PC-9 (cell line): ENCODE data around the gene G6PD. TPM values are rescaled to one million over a fixed set of nuclear protein-coding genes. Genes with fewer than 3 reads are reported as not detected.
"Not testable (repeated sequence)": the region's sequence is repeated elsewhere in the genome, so short reads cannot be mapped to it uniquely, and the experiment has no call there.

ENCODE experiments used
- BruUV-seq: library from RNA; stranded (reverse); fragments of 400-500 nt; replicated peaks from 2 replicates; lab custom pipeline; 2021; lab: Mats Ljungman, UMichigan
- CTCF ChIA-PET: fragments of 300-600 bp; sonication (Branson Sonifier 250); formaldehyde crosslinking; loops from one replicate; lab custom pipeline; 2022; ENCODE audit warnings: antibody characterized with exemption; lab: Charles Lee
- POLR2A ChIA-PET: fragments of 300-600 bp; sonication (Branson Sonifier 250); formaldehyde crosslinking; loops from one replicate; lab custom pipeline; 2022; ENCODE audit warnings: antibody characterized with exemption; ENCODE audit not compliant: unreplicated experiment; lab: Charles Lee
- DNase-seq, 2 experiments: peaks; one replicate each; pipeline versions ENCODE4 v3.0.0 to v3.0.0-alpha.2; 2015 to 2022; ENCODE audit warnings: mixed read lengths in 1 of 2
- H2AFZ ChIP-seq: fragments of 200-600 bp; sonication (generic); 2 replicates; pipeline ENCODE4 v1.8.1; 2017; ENCODE audit warnings: antibody characterized with exemption
- H3F3A ChIP-seq: fragments of 200-600 bp; sonication (generic); 2 replicates; pipeline ENCODE4 v1.8.1; 2017; ENCODE audit warnings: antibody characterized with exemption, mild to moderate bottlenecking, low read depth; ENCODE audit not compliant: insufficient read depth
- H3K27ac ChIP-seq: fragments of 200-600 bp; sonication (generic); 2 replicates; pipeline ENCODE4 v1.6.1; 2016; ENCODE audit warnings: mixed run types
- H3K27me3 ChIP-seq: fragments of 200-600 bp; sonication (generic); 2 replicates; pipeline ENCODE4 v1.6.1; 2016; ENCODE audit warnings: low read depth, mixed run types; ENCODE audit not compliant: insufficient read depth
- H3K36me3 ChIP-seq: fragments of 200-600 bp; sonication (generic); 2 replicates; pipeline ENCODE4 v1.6.1; 2016; ENCODE audit warnings: low read depth, mixed run types
- H3K4me1 ChIP-seq: fragments of 200-600 bp; sonication (generic); replicated peaks from 2 replicates; pipeline ENCODE4 v1.6.1; 2016; ENCODE audit warnings: mixed run types; ENCODE audit not compliant: insufficient read depth
- H3K4me2 ChIP-seq: fragments of 200-600 bp; sonication (generic); 2 replicates; pipeline ENCODE4 v1.6.1; 2017; ENCODE audit warnings: mixed run types
- H3K4me3 ChIP-seq: fragments of 200-600 bp; sonication (generic); 2 replicates; pipeline ENCODE4 v1.6.1; 2016; ENCODE audit warnings: mixed run types
- H3K79me2 ChIP-seq: fragments of 200-600 bp; sonication (generic); 2 replicates; pipeline ENCODE4 v1.6.1; 2017; ENCODE audit warnings: low read depth, mixed run types
- H3K9me2 ChIP-seq: fragments of 200-600 bp; sonication (generic); 2 replicates; pipeline ENCODE4 v1.8.1; 2017; ENCODE audit warnings: mild to moderate bottlenecking; ENCODE audit not compliant: insufficient read depth
- H3K9me3 ChIP-seq: fragments of 200-600 bp; sonication (generic); 2 replicates; pipeline ENCODE4 v1.8.1; 2016; ENCODE audit warnings: low read depth; ENCODE audit not compliant: insufficient read depth
- H4K20me1 ChIP-seq: fragments of 200-600 bp; sonication (generic); 2 replicates; pipeline ENCODE4 v1.8.1; 2017; ENCODE audit not compliant: insufficient read depth
- CTCF ChIP-seq: fragments of 200-600 bp; sonication (generic); conservative IDR thresholded peaks from 2 replicates; pipeline ENCODE4 v1.6.1; 2017; ENCODE audit warnings: mixed run types, antibody characterized with exemption, mild to moderate bottlenecking, moderate library complexity
- EZH2 ChIP-seq: fragments of 200-600 bp; sonication (generic); IDR thresholded peaks from 2 replicates; pipeline ENCODE4 v1.8.0; 2017; ENCODE audit warnings: antibody characterized with exemption, low read depth
- intact Hi-C: fragments of 100-400 bp; cut with micrococcal nuclease; formaldehyde crosslinking; loops from one replicate; pipeline ENCODE4 v1.10.0; 2022; ENCODE audit not compliant: unreplicated experiment
- total RNA-seq: library from RNA; stranded (reverse); gene quantifications from 2 replicates; pipeline ENCODE4 v1.2.3, GENCODE V29; 2021

The G6PD gene
- total RNA-seq, 1 experiment from 2014 or later: 1,283 TPM

GRCh38 chrX:154502989-154503388, 43.7 kb downstream of the G6PD start:
- Histone ChIP-seq H4K20me1 (no peaks in the 10 kb centered on the region), H3K36me3 (no peaks in the 10 kb centered on the region), H3K79me2 (no peaks in the 10 kb centered on the region), H3K27ac (no peak overlapping the region), H2AFZ (no peak overlapping the region), H3K4me2 (no peak overlapping the region), H3F3A (peaks cover 14% of the 10 kb centered on the region; the same call in 1 of the 2 replicates), H3K4me1 (peaks cover 14% of the 10 kb centered on the region), H3K4me3 (no peak overlapping the region), H3K9me2 (no peaks in the 10 kb centered on the region), H3K9me3 (no peaks in the 10 kb centered on the region), H3K27me3 (no peaks in the 10 kb centered on the region)
- DNase-seq: no peak
- intact Hi-C loops: no loop called here
- ChIA-PET CTCF (no interaction called here), POLR2A (no interaction called here)
- BruUV-seq: no TSS peak
- TF ChIP-seq CTCF: no peak
- no peak for TF ChIP-seq EZH2

- CTCF ChIA-PET: no interaction called here
- H3K27me3 ChIP-seq: no peaks in the 10 kb centered on the region
Measured at GRCh38 chrX:154502098-154502497, 44.5 kb downstream of the G6PD start.

GRCh38 chrX:154501423-154501822, 45.2 kb downstream of the G6PD start:
- POLR2A ChIA-PET, CTCF ChIA-PET: not testable (repeated sequence)

More at GRCh38 chrX:154502098-154502497, 44.5 kb downstream of the G6PD start:
- H3K79me2 ChIP-seq: no peaks in the 10 kb centered on the region
- DNase-seq: no peak
- H3K4me2 ChIP-seq: no peak overlapping the region
- H4K20me1 ChIP-seq: no peaks in the 10 kb centered on the region
- POLR2A ChIA-PET: interaction anchor here (0.7 kb wide), 1 partner anchor 20 kb away, joined by 6 read pairs; no protein-coding TSS in a partner anchor
- H3K9me3 ChIP-seq: no peaks in the 10 kb centered on the region
- H3K4me3 ChIP-seq: no peak overlapping the region
- H3K27ac ChIP-seq: no peak overlapping the region
- no peaks in the 10 kb centered on the region for H3K9me2 ChIP-seq
- peaks cover 14% of the 10 kb centered on the region for H3K4me1 ChIP-seq
- H2AFZ ChIP-seq: no peak overlapping the region
- peaks cover 14% of the 10 kb centered on the region; the same call in 1 of the 2 replicates for H3F3A ChIP-seq
- BruUV-seq: no TSS peak
- no peaks in the 10 kb centered on the region for H3K36me3 ChIP-seq
- TF ChIP-seq EZH2: no peak
- TF ChIP-seq CTCF: no peak
- intact Hi-C loops: no loop called here

GRCh38 chrX:154496591-154497137, 50.0 kb downstream of the G6PD start:
- BruUV-seq, H3K27me3 ChIP-seq, POLR2A ChIA-PET, H3K9me3 ChIP-seq, H3K27ac ChIP-seq, H3K36me3 ChIP-seq, H3F3A ChIP-seq, DNase-seq, H3K4me3 ChIP-seq, H3K9me2 ChIP-seq, H3K79me2 ChIP-seq, H2AFZ ChIP-seq, H3K4me2 ChIP-seq, intact Hi-C loops, H3K4me1 ChIP-seq, H4K20me1 ChIP-seq: not testable (repeated sequence)
- CTCF ChIA-PET: interaction anchor here (0.7 kb wide), 1 partner anchor 25 kb away, joined by 5 read pairs; no protein-coding TSS in a partner anchor

More at GRCh38 chrX:154501423-154501822, 45.2 kb downstream of the G6PD start:
- H3K4me3 ChIP-seq, H3K27ac ChIP-seq, H3K79me2 ChIP-seq, intact Hi-C loops, DNase-seq, H3K9me3 ChIP-seq, H3K27me3 ChIP-seq, H3K4me2 ChIP-seq, BruUV-seq, H3K36me3 ChIP-seq, H2AFZ ChIP-seq, H3K9me2 ChIP-seq, H4K20me1 ChIP-seq: not testable (repeated sequence)
- peaks cover 14% of the 10 kb centered on the region; the same call in 1 of the 2 replicates for H3F3A ChIP-seq
- peaks cover 13% of the 10 kb centered on the region for H3K4me1 ChIP-seq
